HG03342 (cell line): ENCODE data around the gene C14orf119.

ENCODE experiments used
- ATAC-seq: cut with Tn5 transposase; IDR thresholded peaks from one replicate; pipeline ENCODE4 v1.9.1; 2021; ENCODE audit warnings: mild to moderate bottlenecking, moderate library complexity; ENCODE audit not compliant: unreplicated experiment

The C14orf119 gene

DNA sequence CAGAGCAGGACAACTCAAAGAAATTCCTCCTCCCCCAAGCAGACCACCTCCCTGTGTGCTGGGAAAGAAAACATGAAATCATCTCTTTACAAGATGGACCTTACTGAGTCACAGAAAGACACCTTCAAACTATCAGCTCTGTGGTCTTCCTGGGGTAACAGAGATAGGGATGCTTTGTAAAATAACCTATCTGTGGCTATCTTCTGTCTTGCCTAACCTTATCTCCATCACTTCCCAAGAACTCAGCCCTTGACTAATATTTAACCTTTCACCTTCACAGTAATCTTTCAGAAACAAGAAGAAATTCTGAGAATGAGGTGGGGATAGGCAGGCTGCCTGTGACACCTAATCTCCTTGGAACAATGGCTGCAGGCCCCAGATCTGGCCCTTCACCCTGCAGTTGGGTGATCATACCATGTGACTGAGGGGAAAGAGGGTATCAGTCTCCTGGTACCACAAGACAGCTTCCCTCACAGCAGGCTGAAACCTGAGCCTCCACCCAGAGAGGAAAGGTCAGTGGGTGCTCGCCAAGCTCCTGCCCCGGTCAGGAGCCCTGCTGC, 51.1 kb downstream of the C14orf119 start:
- ATAC-seq = no peak

- ATAC-seq = no peak
These were observed 51.7 kb downstream of the C14orf119 start for GRCh38 chr14:23146980-23147379.

DNA sequence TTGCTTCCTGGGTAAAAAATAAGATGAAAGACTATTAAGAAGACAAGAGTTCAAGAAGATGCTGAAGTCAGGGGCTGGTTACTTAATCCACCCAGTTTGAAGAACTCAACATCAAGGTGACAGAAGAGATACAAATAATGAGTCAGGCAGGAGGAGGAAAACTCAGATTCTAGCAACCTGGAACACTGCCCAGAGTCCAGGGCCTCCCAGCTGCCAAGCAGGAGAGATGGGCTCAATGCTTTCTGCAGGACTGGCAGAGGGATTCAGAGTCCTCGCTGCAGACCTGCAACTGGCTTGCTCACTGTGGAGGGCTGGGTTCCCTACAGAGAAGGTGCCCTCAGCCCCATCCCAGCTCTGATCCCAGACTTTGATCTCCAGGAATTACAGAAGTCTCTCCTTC, 52.4 kb downstream of the C14orf119 start:
- ATAC-seq = no peak

DNA sequence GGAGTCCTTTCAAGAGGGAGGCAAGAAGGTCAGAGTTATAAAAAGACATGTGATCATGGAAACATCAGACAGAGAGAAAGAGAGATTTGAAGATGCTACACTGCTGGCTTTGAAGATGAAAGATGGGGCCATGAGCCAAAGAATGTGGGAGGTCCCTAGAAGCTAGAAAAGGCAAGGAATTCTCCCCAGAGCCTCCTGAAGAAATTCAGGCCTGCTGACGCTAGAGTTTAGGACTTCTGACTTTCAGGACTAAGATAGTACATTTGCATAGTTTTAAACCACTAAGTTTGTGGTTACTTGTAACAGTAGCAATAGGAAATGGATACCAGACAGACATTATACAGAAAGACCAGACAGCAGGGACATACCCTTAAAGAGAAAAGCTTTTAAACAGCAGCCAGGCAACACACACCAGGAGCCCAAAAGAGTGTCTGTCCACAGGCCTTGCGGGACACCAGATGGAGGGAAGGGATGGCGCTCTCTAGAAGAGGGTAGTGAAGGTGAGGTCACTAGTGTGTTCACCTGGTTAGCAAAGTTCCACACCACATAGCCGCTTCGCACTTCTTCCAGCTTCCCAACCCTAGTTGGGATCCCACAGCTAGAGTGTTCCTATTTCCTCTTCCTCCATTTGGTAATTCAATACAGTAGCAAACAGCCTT, 53.4 kb downstream of the C14orf119 start:
- no peak for ATAC-seq

DNA sequence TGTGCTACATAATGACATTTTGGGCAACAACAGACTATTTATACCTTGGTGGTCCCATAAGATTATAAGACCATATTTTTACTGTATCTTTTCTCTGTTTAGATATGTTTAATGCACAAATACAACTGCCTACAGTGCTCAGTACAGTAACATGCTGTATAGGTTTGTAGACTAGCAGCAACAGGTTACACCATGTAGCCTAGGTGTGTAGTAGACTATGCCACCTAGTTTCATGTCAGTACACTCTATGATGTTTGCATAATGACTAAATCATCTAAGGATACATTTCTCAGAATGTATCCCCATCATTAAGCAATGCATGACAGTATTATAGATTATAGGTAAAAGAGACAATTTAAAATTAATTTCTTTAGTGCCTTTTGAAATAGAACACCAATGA, 54.4 kb downstream of the C14orf119 start:
- ATAC-seq = no peak
